ENCODE measurements around the gene TCF25.
"Not testable (repeated sequence)": the region's sequence is repeated elsewhere in the genome, so short reads cannot be mapped to it uniquely, and the experiment has no call there.

Gene TCF25

DNA sequence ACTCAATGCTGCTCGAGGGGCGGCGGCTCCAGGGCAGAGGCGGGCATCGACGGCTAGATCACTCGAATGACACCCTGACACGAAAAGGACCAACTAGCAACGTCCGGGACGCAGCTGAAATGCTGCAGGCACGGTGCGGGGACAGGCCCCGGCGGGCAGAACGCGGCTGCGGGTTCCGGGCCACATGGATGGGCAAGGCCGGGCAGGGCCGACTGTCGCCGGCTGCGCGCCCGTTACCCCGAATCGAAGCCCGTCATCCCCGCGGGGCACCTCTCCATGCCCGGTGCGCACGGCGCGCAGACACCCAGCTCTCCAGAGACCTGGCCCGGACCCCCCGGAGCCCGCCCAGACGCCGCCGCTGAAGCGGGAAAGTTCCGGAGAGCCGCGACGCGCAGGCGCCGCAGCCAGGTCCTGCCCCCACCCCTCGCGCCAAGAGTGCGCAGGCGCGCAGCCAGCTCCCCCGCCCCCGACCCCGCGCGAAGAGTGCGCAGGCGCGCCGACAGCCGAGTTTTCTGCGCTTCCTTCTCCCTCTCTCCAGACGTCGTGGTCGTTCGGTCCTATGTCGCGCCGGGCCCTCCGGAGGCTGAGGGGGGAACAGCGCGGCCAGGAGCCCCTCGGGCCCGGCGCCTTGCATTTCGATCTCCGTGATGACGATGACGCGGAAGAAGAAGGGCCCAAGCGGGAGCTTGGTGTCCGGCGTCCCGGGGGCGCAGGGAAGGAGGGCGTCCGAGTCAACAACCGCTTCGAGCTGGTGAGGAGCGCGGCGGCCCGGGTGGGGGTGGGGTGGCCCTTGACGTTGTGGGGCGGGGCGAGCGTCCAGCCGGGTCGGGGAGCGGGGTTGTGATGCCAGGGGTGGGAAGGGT lies at the start of gene TCF25:
TCF25 (plus strand) TSS at position 484 of the 863 bp plus-strand sequence; CDS start at position 560, 76 bp downstream.
- H3K4me1 ChIP-seq (ENCODE audit: control insufficient read depth, insufficient read depth, low read length) = peaks cover 14% of the 10 kb centered on the region
- H3K27me3 ChIP-seq (ENCODE audit: control insufficient read depth in 1 of 2, insufficient read depth in 2 of 2, low read length in 2 of 2) = no peaks in the 10 kb centered on the region
- peaks cover 0 to 1% of the 10 kb centered on the region in 2 donors for H3K36me3 ChIP-seq (ENCODE audit: control insufficient read depth in 2 of 2, insufficient read depth in 2 of 2, low read length in 2 of 2)
- H3K4me3 ChIP-seq (ENCODE audit: low read length in 2 of 2) = peak within 1 kb of the TSS; percentile 81 to 83
- peak within 1 kb of the TSS; percentile 99 for H3K27ac ChIP-seq (ENCODE audit: low read length)
- no peaks in the 10 kb centered on the region for H3K9me3 ChIP-seq (ENCODE audit: control insufficient read depth in 2 of 2, low read length in 2 of 2)
- peak within 1 kb of the TSS; percentile 96 to 97 for H3K9ac ChIP-seq (ENCODE audit: low read length in 2 of 2)

- not testable (repeated sequence) for H3K27me3 ChIP-seq (ENCODE audit: control insufficient read depth in 1 of 2, insufficient read depth in 2 of 2, low read length in 2 of 2); H3K9ac ChIP-seq (ENCODE audit: low read length in 2 of 2); H3K36me3 ChIP-seq (ENCODE audit: control insufficient read depth in 2 of 2, insufficient read depth in 2 of 2, low read length in 2 of 2); H3K27ac ChIP-seq (ENCODE audit: low read length); H3K4me3 ChIP-seq (ENCODE audit: low read length in 2 of 2); H3K9me3 ChIP-seq (ENCODE audit: control insufficient read depth in 2 of 2, low read length in 2 of 2)
- peaks cover 11% of the 10 kb centered on the region for H3K4me1 ChIP-seq (ENCODE audit: control insufficient read depth, insufficient read depth, low read length)
Measured at GRCh38 chr16:89823824-89824148, 49.6 kb upstream of the TCF25 start.

GRCh38 chr16:89826531-89827382 lies 46.6 kb upstream of the TCF25 start:
- no peaks in the 10 kb centered on the region for H3K36me3 ChIP-seq (ENCODE audit: control insufficient read depth in 2 of 2, insufficient read depth in 2 of 2, low read length in 2 of 2)
- peaks cover 14% of the 10 kb centered on the region for H3K4me1 ChIP-seq (ENCODE audit: control insufficient read depth, insufficient read depth, low read length)
- no peaks in the 10 kb centered on the region for H3K9me3 ChIP-seq (ENCODE audit: control insufficient read depth in 2 of 2, low read length in 2 of 2)
- H3K27ac ChIP-seq (ENCODE audit: low read length) = no peak overlapping the region
- no peak overlapping the region for H3K9ac ChIP-seq (ENCODE audit: low read length in 2 of 2)
- H3K27me3 ChIP-seq (ENCODE audit: control insufficient read depth in 1 of 2, insufficient read depth in 2 of 2, low read length in 2 of 2) = no peaks in the 10 kb centered on the region
- H3K4me3 ChIP-seq (ENCODE audit: low read length in 2 of 2) = no peak overlapping the region

- H3K36me3 ChIP-seq (ENCODE audit: control insufficient read depth in 2 of 2, insufficient read depth in 2 of 2, low read length in 2 of 2) = no peaks in the 10 kb centered on the region
- H3K4me3 ChIP-seq (ENCODE audit: low read length in 2 of 2) = peak overlapping the region; percentile 59 to 61
- H3K9me3 ChIP-seq (ENCODE audit: control insufficient read depth in 2 of 2, low read length in 2 of 2) = no peaks in the 10 kb centered on the region
- H3K4me1 ChIP-seq (ENCODE audit: control insufficient read depth, insufficient read depth, low read length) = peaks cover 14% of the 10 kb centered on the region
- no peak overlapping the region for H3K27ac ChIP-seq (ENCODE audit: low read length)
- H3K27me3 ChIP-seq (ENCODE audit: control insufficient read depth in 1 of 2, insufficient read depth in 2 of 2, low read length in 2 of 2) = no peaks in the 10 kb centered on the region
- H3K9ac ChIP-seq (ENCODE audit: low read length in 2 of 2) = peak overlapping the region in 1 of 2 donors; percentile 29
Measured at GRCh38 chr16:89827383-89828198, 45.8 kb upstream of the TCF25 start.

GRCh38 chr16:89828199-89828869 lies 45.1 kb upstream of the TCF25 start, which contains the start of gene SPIRE2:
SPIRE2 (plus strand) TSS chr16:89828475; CDS start chr16:89828551, 76 bp downstream.
- H3K9me3 ChIP-seq (ENCODE audit: control insufficient read depth in 2 of 2, low read length in 2 of 2) = no peaks in the 10 kb centered on the region
- peak within 1 kb of the TSS; percentile 59 to 61 for H3K4me3 ChIP-seq (ENCODE audit: low read length in 2 of 2)
- peak within 1 kb of the TSS in 1 of 2 donors; percentile 29 for H3K9ac ChIP-seq (ENCODE audit: low read length in 2 of 2)
- H3K27me3 ChIP-seq (ENCODE audit: control insufficient read depth in 1 of 2, insufficient read depth in 2 of 2, low read length in 2 of 2) = no peaks in the 10 kb centered on the region
- no peak within 1 kb of the TSS for H3K27ac ChIP-seq (ENCODE audit: low read length)
- peaks cover 14% of the 10 kb centered on the region for H3K4me1 ChIP-seq (ENCODE audit: control insufficient read depth, insufficient read depth, low read length)
- no peaks in the 10 kb centered on the region for H3K36me3 ChIP-seq (ENCODE audit: control insufficient read depth in 2 of 2, insufficient read depth in 2 of 2, low read length in 2 of 2)

DNA sequence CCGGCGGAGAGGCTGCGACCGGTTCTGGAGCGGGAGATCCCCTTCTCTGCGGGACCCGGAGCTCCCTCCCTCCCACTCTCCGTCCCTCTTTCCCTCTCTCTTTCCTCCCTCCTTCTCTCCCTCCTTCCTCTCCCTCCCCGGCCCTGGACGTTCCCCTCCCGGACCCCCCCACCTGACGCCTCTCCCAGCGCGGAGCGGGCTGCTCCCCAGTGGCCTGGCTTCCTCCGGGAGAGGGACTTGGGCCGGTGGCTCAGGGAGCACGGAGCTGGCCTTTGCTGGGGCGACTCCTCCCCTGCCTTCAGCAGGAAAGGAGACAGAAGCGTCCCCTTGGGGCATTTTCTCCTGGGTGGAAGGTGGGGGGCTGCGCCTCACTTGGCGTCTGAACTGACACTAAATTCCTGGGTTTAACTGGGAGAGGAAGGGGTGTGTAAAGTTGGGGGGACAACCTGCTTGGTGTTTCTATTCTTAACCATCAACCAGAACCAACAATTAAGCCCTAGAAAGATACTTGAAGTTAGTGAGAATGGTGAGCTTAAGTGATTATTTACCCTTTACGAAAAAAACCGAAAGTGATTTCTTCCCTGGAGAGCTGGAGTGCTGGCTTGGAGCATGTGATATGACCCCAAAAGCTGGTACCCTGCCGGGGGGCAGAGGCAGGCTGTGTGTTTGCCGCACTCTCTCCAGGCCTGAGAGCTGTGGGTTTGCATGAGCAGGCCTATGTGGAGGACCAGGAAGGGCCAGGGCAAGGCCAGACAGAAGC lies 44.3 kb upstream of the TCF25 start:
- peak overlapping the region; percentile 45 to 49 for H3K4me3 ChIP-seq (ENCODE audit: low read length in 2 of 2)
- no peak overlapping the region for H3K27ac ChIP-seq (ENCODE audit: low read length)
- H3K27me3 ChIP-seq (ENCODE audit: control insufficient read depth in 1 of 2, insufficient read depth in 2 of 2, low read length in 2 of 2) = no peaks in the 10 kb centered on the region
- no peaks in the 10 kb centered on the region for H3K9me3 ChIP-seq (ENCODE audit: control insufficient read depth in 2 of 2, low read length in 2 of 2)
- H3K36me3 ChIP-seq (ENCODE audit: control insufficient read depth in 2 of 2, insufficient read depth in 2 of 2, low read length in 2 of 2) = no peaks in the 10 kb centered on the region
- peaks cover 14% of the 10 kb centered on the region for H3K4me1 ChIP-seq (ENCODE audit: control insufficient read depth, insufficient read depth, low read length)
- no peak overlapping the region for H3K9ac ChIP-seq (ENCODE audit: low read length in 2 of 2)

GRCh38 chr16:89829630-89830437 lies 43.6 kb upstream of the TCF25 start:
- Histone ChIP-seq H3K27ac (ENCODE audit: low read length) (no peak overlapping the region), H3K9me3 (ENCODE audit: control insufficient read depth in 2 of 2, low read length in 2 of 2) (no peaks in the 10 kb centered on the region), H3K27me3 (ENCODE audit: control insufficient read depth in 1 of 2, insufficient read depth in 2 of 2, low read length in 2 of 2) (no peaks in the 10 kb centered on the region), H3K4me1 (ENCODE audit: control insufficient read depth, insufficient read depth, low read length) (peaks cover 14% of the 10 kb centered on the region), H3K36me3 (ENCODE audit: control insufficient read depth in 2 of 2, insufficient read depth in 2 of 2, low read length in 2 of 2) (no peaks in the 10 kb centered on the region), H3K9ac (ENCODE audit: low read length in 2 of 2) (no peak overlapping the region), H3K4me3 (ENCODE audit: low read length in 2 of 2) (no peak overlapping the region)

DNA sequence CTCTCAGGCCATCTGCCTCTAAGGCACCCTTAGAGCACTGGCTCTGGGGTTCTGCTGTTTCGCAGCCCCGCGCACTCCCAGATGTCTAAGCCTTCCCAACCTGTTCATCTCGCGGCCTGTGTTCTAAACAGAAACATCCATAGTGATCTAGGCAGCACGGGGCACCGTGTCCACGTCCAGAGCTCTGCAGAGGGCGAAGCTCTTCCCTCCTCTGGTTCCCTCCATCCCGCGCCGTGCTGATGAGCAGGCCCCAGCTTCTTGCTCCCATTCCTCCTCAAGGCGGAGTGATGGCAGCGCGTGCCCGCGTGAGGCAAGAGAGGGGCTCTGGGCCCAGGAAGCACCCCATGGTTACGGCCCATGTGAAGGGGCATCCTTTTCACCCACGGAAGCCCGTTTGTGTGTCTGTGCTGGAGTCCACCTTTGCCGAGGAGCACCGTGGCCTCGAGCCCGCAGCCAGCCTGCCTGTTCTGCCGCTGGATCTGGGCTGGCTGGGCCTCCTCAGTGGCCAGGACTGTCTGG lies 41.5 kb upstream of the TCF25 start:
- H3K4me3 ChIP-seq (ENCODE audit: low read length in 2 of 2) = no peak overlapping the region
- no peak overlapping the region for H3K27ac ChIP-seq (ENCODE audit: low read length)
- H3K36me3 ChIP-seq (ENCODE audit: control insufficient read depth in 2 of 2, insufficient read depth in 2 of 2, low read length in 2 of 2) = no peaks in the 10 kb centered on the region
- H3K9me3 ChIP-seq (ENCODE audit: control insufficient read depth in 2 of 2, low read length in 2 of 2) = no peaks in the 10 kb centered on the region
- H3K27me3 ChIP-seq (ENCODE audit: control insufficient read depth in 1 of 2, insufficient read depth in 2 of 2, low read length in 2 of 2) = no peaks in the 10 kb centered on the region
- no peak overlapping the region for H3K9ac ChIP-seq (ENCODE audit: low read length in 2 of 2)
- peaks cover 14% of the 10 kb centered on the region for H3K4me1 ChIP-seq (ENCODE audit: control insufficient read depth, insufficient read depth, low read length)
